ENCODE results near the gene APOBEC3H. TPM values are rescaled to one million over a fixed set of nuclear protein-coding genes. Genes with fewer than 3 reads are reported as not detected.

Gene APOBEC3H
- total and polyA plus RNA-seq, 2 donors from 2014 or later, result 0.79 TPM; not detected in 1

- H3K9me3 ChIP-seq (ENCODE audit: control insufficient read depth in 2 of 3, insufficient read depth in 1 of 3, low read length in 3 of 3), result no peaks in the 10 kb centered on the region
- peaks cover 0 to 39% (median 14%) of the 10 kb centered on the region in 3 donors for H3K4me1 ChIP-seq (ENCODE audit: control insufficient read depth in 2 of 3, insufficient read depth in 2 of 3, low read depth in 1 of 3, low read length in 3 of 3)
- no peak overlapping the region for H3K9ac ChIP-seq (ENCODE audit: low read length in 3 of 3)
- peak overlapping the region; percentile 57 to 82 for H3K27ac ChIP-seq (ENCODE audit: low read depth in 2 of 2, low read length in 2 of 2)
- TF ChIP-seq CTCF (IDR thresholded peaks at IDR 0.05; ENCODE audit: borderline replicate concordance, extremely low read depth, insufficient read depth), result no peak
- DNase-seq, result peak in 3 of 5 donors; percentile 39 to 72 (median 41)
- H3K27me3 ChIP-seq (ENCODE audit: control insufficient read depth, insufficient read depth, low read length), result peaks cover 4% of the 10 kb centered on the region
- H3K4me3 ChIP-seq (ENCODE audit: low read length in 3 of 3), result no peak overlapping the region
- no peak for FAIRE-seq
- H3K36me3 ChIP-seq (ENCODE audit: control insufficient read depth in 2 of 3, insufficient read depth in 3 of 3, low read length in 3 of 3), result peaks cover 0 to 5% (median 4%) of the 10 kb centered on the region in 3 donors
- intact Hi-C loops (cut with DNase I), result no loop called here
These were observed 51.9 kb downstream of the APOBEC3H start for GRCh38 chr22:39148727-39149535.

GRCh38 chr22:39149915-39150847 lies 53.1 kb downstream of the APOBEC3H start:
- Histone ChIP-seq H3K4me1 (ENCODE audit: control insufficient read depth in 2 of 3, insufficient read depth in 2 of 3, low read depth in 1 of 3, low read length in 3 of 3) (peaks cover 0 to 32% (median 14%) of the 10 kb centered on the region in 3 donors), H3K27me3 (ENCODE audit: control insufficient read depth, insufficient read depth, low read length) (peaks cover 13% of the 10 kb centered on the region), H3K9me3 (ENCODE audit: control insufficient read depth in 2 of 3, insufficient read depth in 1 of 3, low read length in 3 of 3) (no peaks in the 10 kb centered on the region), H3K4me3 (ENCODE audit: low read length in 3 of 3) (no peak overlapping the region), H3K27ac (ENCODE audit: low read depth in 2 of 2, low read length in 2 of 2) (peak overlapping the region in 1 of 2 donors; percentile 14), H3K36me3 (ENCODE audit: control insufficient read depth in 2 of 3, insufficient read depth in 3 of 3, low read length in 3 of 3) (peaks cover 0 to 5% (median 4%) of the 10 kb centered on the region in 3 donors), H3K9ac (ENCODE audit: low read length in 3 of 3) (no peak overlapping the region)
- TF ChIP-seq CTCF (IDR thresholded peaks at IDR 0.05; ENCODE audit: borderline replicate concordance, extremely low read depth, insufficient read depth), result no peak
- FAIRE-seq (no peak), DNase-seq (no peak)
- intact Hi-C loops (cut with DNase I), result no loop called here

- peak overlapping the region in 1 of 3 donors; percentile 22 for H3K4me3 ChIP-seq (ENCODE audit: low read length in 3 of 3)
- peaks cover 0 to 32% (median 14%) of the 10 kb centered on the region in 3 donors for H3K4me1 ChIP-seq (ENCODE audit: control insufficient read depth in 2 of 3, insufficient read depth in 2 of 3, low read depth in 1 of 3, low read length in 3 of 3)
- H3K27ac ChIP-seq (ENCODE audit: low read depth in 2 of 2, low read length in 2 of 2), result peak overlapping the region in 1 of 2 donors; percentile 88
- DNase-seq, result peak in 3 of 5 donors; percentile 8 to 36 (median 26)
- H3K9ac ChIP-seq (ENCODE audit: low read length in 3 of 3), result peak overlapping the region in 1 of 3 donors; percentile 35
- no peaks in the 10 kb centered on the region for H3K9me3 ChIP-seq (ENCODE audit: control insufficient read depth in 2 of 3, insufficient read depth in 1 of 3, low read length in 3 of 3)
- peaks cover 17% of the 10 kb centered on the region for H3K27me3 ChIP-seq (ENCODE audit: control insufficient read depth, insufficient read depth, low read length)
- TF ChIP-seq CTCF (IDR thresholded peaks at IDR 0.05; ENCODE audit: borderline replicate concordance, extremely low read depth, insufficient read depth), result no peak
- peaks cover 0 to 5% (median 4%) of the 10 kb centered on the region in 3 donors for H3K36me3 ChIP-seq (ENCODE audit: control insufficient read depth in 2 of 3, insufficient read depth in 3 of 3, low read length in 3 of 3)
- FAIRE-seq, result no peak
- intact Hi-C loops (cut with DNase I), result no loop called here
These were observed 53.8 kb downstream of the APOBEC3H start for GRCh38 chr22:39150848-39151215.
